ENCODE data around the gene SLC35G3.

- TF ChIP-seq CTCF (IDR thresholded peaks at IDR 0.05; ENCODE audit: low read depth, low read length) (no peak), EZH2phosphoT487 (IDR thresholded peaks at IDR 0.05; ENCODE audit: low read depth) (no peak)
Measured at GRCh38 chr17:35164716-35165115, 29.5 kb downstream of the SLC35G3 start.
